HEK293T (cell line): Measurements from ENCODE around the gene TLE1.

Experiments
- ARNT ChIP-seq: fragments of 450-650 bp; IDR thresholded peaks from 2 replicates; pipeline ENCODE4 v1.6.1; 2017; ENCODE audit warnings: mild to moderate bottlenecking
- BHLHE40 ChIP-seq: fragments of 450-650 bp; IDR thresholded peaks from 2 replicates; pipeline ENCODE4 v1.6.1; 2016; ENCODE audit warnings: mild to moderate bottlenecking, moderate library complexity, borderline replicate concordance
- CTBP1 ChIP-seq: fragments of 450-650 bp; IDR thresholded peaks from 2 replicates; pipeline ENCODE4 v1.6.1; 2016; ENCODE audit warnings: borderline replicate concordance
- ELF4 ChIP-seq: fragments of 450-650 bp; IDR thresholded peaks from 2 replicates; pipeline ENCODE4 v1.6.1; 2017; ENCODE audit warnings: antibody characterized with exemption
- FOXA1 ChIP-seq: fragments of 450-650 bp; IDR thresholded peaks from 2 replicates; pipeline ENCODE4 v1.6.1; 2016; ENCODE audit warnings: mild to moderate bottlenecking
- FOXK2 ChIP-seq: fragments of 450-650 bp; IDR thresholded peaks from 2 replicates; pipeline ENCODE4 v1.6.1; 2016; ENCODE audit warnings: mild to moderate bottlenecking
- FOXM1 ChIP-seq: fragments of 450-650 bp; IDR thresholded peaks from 2 replicates; pipeline ENCODE4 v1.6.1; 2017; ENCODE audit warnings: mild to moderate bottlenecking, borderline replicate concordance
- HDGF ChIP-seq: fragments of 450-650 bp; IDR thresholded peaks from 2 replicates; pipeline ENCODE4 v1.6.1; 2017; ENCODE audit warnings: antibody characterized with exemption, borderline replicate concordance
- NFRKB ChIP-seq: fragments of 450-650 bp; IDR thresholded peaks from 2 replicates; pipeline ENCODE4 v1.6.1; 2016; ENCODE audit warnings: mild to moderate bottlenecking, moderate library complexity
- SP1 ChIP-seq: fragments of 450-650 bp; IDR thresholded peaks from 2 replicates; pipeline ENCODE4 v1.6.1; 2017
- SUZ12 ChIP-seq: fragments of 450-650 bp; IDR thresholded peaks from 2 replicates; pipeline ENCODE4 v1.6.1; 2016; ENCODE audit warnings: mild to moderate bottlenecking
- TARDBP ChIP-seq: fragments of 450-650 bp; IDR thresholded peaks from 2 replicates; pipeline ENCODE4 v1.6.1; 2016
- ZNF384 ChIP-seq: fragments of 450-650 bp; IDR thresholded peaks from 2 replicates; pipeline ENCODE4 v1.6.1; 2016
- TF ChIP-seq, protein P1 (sequence below): fragments of 450-650 bp; IDR thresholded peaks from 2 replicates; pipeline ENCODE4 v1.6.1; 2016

DNA sequence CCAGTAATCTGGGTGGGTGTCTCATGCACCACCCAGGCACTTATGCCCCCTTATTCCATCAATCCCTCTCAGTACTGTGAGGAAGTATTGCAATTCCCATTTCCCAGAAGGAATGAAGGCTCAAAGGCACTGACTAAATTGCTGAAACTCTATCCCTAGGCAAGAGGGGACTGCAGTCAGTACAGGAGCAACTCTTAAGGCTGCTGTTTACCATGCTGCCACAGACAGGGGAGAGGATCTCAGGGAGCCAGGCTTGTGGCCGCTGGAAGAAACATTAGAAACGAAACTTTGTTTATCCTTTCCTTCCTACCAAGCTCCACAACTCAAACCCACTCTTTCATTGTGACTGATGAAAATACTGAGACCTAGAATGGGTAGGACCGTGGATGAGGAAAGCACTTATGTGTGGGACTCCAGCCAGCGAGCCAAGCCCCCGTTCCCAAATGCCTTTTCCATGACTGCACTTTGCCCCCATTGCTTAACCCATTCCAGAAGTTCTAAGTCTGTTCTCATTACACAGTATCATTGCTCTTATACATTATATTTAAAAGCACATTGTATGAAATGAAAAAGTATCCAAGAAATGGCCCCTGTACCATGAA, 54.3 kb downstream of the TLE1 start:
- TF ChIP-seq SP1 (no peak), BHLHE40 (no peak), HDGF (no peak), FOXM1 (no peak), SUZ12 (no peak), ELF4 (no peak), CTBP1 (no peak), FOXA1 (no peak), NFRKB (no peak), ZNF384 (no peak), FOXK2 (no peak), ARNT (no peak), TARDBP (no peak)
- TF ChIP-seq, protein P1, sequence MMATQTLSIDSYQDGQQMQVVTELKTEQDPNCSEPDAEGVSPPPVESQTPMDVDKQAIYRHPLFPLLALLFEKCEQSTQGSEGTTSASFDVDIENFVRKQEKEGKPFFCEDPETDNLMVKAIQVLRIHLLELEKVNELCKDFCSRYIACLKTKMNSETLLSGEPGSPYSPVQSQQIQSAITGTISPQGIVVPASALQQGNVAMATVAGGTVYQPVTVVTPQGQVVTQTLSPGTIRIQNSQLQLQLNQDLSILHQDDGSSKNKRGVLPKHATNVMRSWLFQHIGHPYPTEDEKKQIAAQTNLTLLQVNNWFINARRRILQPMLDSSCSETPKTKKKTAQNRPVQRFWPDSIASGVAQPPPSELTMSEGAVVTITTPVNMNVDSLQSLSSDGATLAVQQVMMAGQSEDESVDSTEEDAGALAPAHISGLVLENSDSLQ = no peak
